ENCODE measurements around the gene GREM2. TPM values are rescaled to one million over a fixed set of nuclear protein-coding genes. Genes with fewer than 3 reads are reported as not detected.

The GREM2 gene
- total and polyA plus RNA-seq, 9 of the 15 experiments (the other 6 are each of a cell fraction or from before 2014, with no cell fraction given): 0.01 to 0.07 (median 0.05) TPM; not detected in 5

DNA sequence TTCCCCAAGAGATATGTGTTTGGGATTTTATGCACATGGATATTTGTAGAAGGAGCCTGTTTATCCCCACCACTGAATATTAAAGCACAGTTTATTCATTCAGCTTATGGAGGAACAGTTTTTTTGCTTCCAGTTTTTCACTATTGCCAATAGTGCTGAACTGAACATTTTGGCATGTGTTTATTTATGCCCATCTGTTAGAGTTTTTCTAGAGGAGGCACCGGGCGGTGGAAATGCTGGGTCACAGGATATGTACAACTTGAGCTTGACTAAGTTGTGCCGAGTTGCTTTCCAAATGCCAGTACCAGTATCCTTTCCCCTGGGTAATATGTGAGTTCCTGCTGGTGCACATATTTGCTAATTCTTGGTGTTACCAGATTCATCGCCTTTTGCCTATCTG is 111.3 kb downstream of the GREM2 start (continued):
- TF ChIP-seq CHD1 (IDR thresholded peaks at IDR 0.05; ENCODE audit: low read length): no peak
- TF ChIP-seq ATF7 (IDR thresholded peaks at IDR 0.05): no peak
- no peak for TF ChIP-seq TFAM (CRISPR knock-in tag; conservative IDR thresholded peaks at IDR 0.05)
- TF ChIP-seq TARDBP (IDR thresholded peaks at IDR 0.05): no peak
- TF ChIP-seq RAD51 (IDR thresholded peaks at IDR 0.05; ENCODE audit: borderline replicate concordance, low read depth): no peak

DNA sequence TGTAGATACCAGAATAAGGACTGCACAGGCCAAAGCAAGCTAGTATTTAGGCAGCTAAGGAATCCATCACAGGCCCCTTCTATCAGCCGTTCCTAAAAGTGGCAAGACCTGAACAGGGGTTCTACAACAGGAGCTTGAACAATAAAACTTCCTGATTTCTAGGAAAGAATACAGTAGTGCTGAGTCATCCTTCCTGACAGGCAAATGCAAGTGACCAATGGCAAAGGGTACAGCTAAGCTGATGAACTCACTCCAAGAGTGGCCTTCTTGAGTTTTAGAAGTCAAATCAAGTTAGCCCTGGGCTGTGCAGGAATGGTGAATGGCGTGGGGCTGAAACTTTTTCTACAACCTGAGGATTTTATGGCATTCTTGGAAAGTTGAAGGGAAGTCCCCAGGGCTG is 112.9 kb downstream of the GREM2 start:
- H3K4me1 ChIP-seq (replicated peaks in 1 of 2; ENCODE audit: control insufficient read depth in 2 of 2, insufficient read depth in 2 of 2, low read length in 2 of 2): no peaks in the 10 kb centered on the region
- H3K27me3 ChIP-seq (ENCODE audit: control insufficient read depth in 2 of 2, insufficient read depth in 2 of 2, low read length in 2 of 2): no peaks in the 10 kb centered on the region
- no peak overlapping the region for H3K4me2 ChIP-seq (ENCODE audit: insufficient read depth, low read length)
- no peak overlapping the region for H3K9ac ChIP-seq (ENCODE audit: insufficient read depth in 1 of 2, low read depth in 2 of 2, low read length in 2 of 2)
- no peaks in the 10 kb centered on the region for H3K9me1 ChIP-seq (ENCODE audit: control insufficient read depth, insufficient read depth, low read length)
- no peak for FAIRE-seq
- H3K27ac ChIP-seq (ENCODE audit: extremely low read depth, low read depth, low read length): peak overlapping the region; percentile 30; the same call in 1 of the 3 replicates
- BruUV-seq (replicated peaks): no TSS peak
- H3K4me3 ChIP-seq: no peak overlapping the region
- ATAC-seq: peak; percentile 67
- no peak overlapping the region for H2AFZ ChIP-seq (ENCODE audit: low read depth, low read length)
- ChIA-PET CTCF (ENCODE audit: low intra/inter-chr PET ratio) (no interaction called here), POLR2A (no interaction called here)
- in situ Hi-C loops (cut with MboI): no loop called here
- H3K36me3 ChIP-seq (ENCODE audit: control insufficient read depth, insufficient read depth, low read length): no peaks in the 10 kb centered on the region
- no peaks in the 10 kb centered on the region; the same call in 1 of the 2 replicates for H3K9me3 ChIP-seq (replicated peaks; ENCODE audit: control insufficient read depth, insufficient read depth, low read depth, low read length)
- WGBS (ENCODE audit: insufficient coverage, low coverage, missing lambda C conversion rate): 6% methylated on average over 2 of the region's 2 CpGs
- intact Hi-C loops (cut with micrococcal nuclease): no loop called here
- peak in 2 of 4 experiments; percentile 35 to 41 for DNase-seq (ENCODE audit: extremely low read depth in 1 of 4, low spot score in 3 of 4)
- H4K20me1 ChIP-seq (replicated peaks; ENCODE audit: control insufficient read depth, insufficient read depth, low read length): no peaks in the 10 kb centered on the region
- no peaks in the 10 kb centered on the region for H3K79me2 ChIP-seq (ENCODE audit: control insufficient read depth, insufficient read depth, low read length)
- TF ChIP-seq DNMT1 (IDR thresholded peaks at IDR 0.05) (no peak), RFX7 (CRISPR knock-in tag; IDR thresholded peaks at IDR 0.05) (no peak), FOXP1 (CRISPR knock-in tag; IDR thresholded peaks at IDR 0.05) (no peak), HDAC8 (tag; IDR thresholded peaks at IDR 0.05) (no peak), HDAC3 (IDR thresholded peaks at IDR 0.05; ENCODE audit: borderline replicate concordance, partially characterized antibody) (no peak), ZFP1 (CRISPR knock-in tag; IDR thresholded peaks at IDR 0.05) (no peak), BCL6 (CRISPR knock-in tag; IDR thresholded peaks at IDR 0.05) (no peak; the same call in 1 of the 2 replicates), ZNF830 (CRISPR knock-in tag; IDR thresholded peaks at IDR 0.05) (no peak), SOX6 (IDR thresholded peaks at IDR 0.05) (0 out of 2 replicates have a peak, but pooled peaks have one; percentile 22), ZNF668 (CRISPR knock-in tag; IDR thresholded peaks at IDR 0.05) (no peak), ETV1 (tag; conservative IDR thresholded peaks at IDR 0.05; ENCODE audit: low read depth) (no peak), EHMT2 (IDR thresholded peaks at IDR 0.05) (0 out of 2 replicates have a peak, but pooled peaks have one; percentile 23), CREB1 (IDR thresholded peaks at IDR 0.05) (no peak), CREB1 (CRISPR knock-in tag; IDR thresholded peaks at IDR 0.05) (no peak)
- TF ChIP-seq, protein P1, sequence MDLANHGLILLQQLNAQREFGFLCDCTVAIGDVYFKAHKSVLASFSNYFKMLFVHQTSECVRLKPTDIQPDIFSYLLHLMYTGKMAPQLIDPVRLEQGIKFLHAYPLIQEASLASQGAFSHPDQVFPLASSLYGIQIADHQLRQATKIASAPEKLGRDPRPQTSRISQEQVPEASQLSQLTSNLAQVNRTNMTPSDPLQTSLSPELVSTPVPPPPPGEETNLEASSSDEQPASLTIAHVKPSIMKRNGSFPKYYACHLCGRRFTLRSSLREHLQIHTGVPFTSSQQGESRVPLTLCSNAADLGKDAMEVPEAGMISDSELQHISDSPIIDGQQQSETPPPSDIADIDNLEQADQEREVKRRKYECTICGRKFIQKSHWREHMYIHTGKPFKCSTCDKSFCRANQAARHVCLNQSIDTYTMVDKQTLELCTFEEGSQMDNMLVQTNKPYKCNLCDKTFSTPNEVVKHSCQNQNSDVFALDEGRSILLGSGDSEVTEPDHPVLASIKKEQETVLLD (IDR thresholded peaks at IDR 0.05): no peak
- TF ChIP-seq, protein P2, sequence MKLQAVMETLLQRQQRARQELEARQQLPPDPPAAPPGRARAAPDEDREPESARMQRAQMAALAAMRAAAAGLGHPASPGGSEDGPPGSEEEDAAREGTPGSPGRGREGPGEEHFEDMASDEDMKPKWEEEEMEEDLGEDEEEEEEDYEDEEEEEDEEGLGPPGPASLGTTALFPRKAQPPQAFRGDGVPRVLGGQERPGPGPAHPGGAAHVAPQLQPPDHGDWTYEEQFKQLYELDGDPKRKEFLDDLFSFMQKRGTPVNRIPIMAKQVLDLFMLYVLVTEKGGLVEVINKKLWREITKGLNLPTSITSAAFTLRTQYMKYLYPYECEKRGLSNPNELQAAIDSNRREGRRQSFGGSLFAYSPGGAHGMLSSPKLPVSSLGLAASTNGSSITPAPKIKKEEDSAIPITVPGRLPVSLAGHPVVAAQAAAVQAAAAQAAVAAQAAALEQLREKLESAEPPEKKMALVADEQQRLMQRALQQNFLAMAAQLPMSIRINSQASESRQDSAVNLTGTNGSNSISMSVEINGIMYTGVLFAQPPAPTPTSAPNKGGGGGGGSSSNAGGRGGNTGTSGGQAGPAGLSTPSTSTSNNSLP (IDR thresholded peaks at IDR 0.05; ENCODE audit: borderline replicate concordance, low read depth, low read length): no peak

All from K562 (cell line).